HG02642 (cell line): Measurements from ENCODE around the gene CTAGE6.
A peak's percentile ranks its signal among the peaks of the same experiment; 100 is the strongest.
"Not testable (repeated sequence)": the region's sequence is repeated elsewhere in the genome, so short reads cannot be mapped to it uniquely, and the experiment has no call there.

ENCODE experiments used
- ATAC-seq: cut with Tn5 transposase; IDR thresholded peaks from one replicate; pipeline ENCODE4 v1.9.1; 2021; ENCODE audit warnings: mild to moderate bottlenecking; ENCODE audit not compliant: unreplicated experiment, poor library complexity

CTAGE6 gene, protein sequence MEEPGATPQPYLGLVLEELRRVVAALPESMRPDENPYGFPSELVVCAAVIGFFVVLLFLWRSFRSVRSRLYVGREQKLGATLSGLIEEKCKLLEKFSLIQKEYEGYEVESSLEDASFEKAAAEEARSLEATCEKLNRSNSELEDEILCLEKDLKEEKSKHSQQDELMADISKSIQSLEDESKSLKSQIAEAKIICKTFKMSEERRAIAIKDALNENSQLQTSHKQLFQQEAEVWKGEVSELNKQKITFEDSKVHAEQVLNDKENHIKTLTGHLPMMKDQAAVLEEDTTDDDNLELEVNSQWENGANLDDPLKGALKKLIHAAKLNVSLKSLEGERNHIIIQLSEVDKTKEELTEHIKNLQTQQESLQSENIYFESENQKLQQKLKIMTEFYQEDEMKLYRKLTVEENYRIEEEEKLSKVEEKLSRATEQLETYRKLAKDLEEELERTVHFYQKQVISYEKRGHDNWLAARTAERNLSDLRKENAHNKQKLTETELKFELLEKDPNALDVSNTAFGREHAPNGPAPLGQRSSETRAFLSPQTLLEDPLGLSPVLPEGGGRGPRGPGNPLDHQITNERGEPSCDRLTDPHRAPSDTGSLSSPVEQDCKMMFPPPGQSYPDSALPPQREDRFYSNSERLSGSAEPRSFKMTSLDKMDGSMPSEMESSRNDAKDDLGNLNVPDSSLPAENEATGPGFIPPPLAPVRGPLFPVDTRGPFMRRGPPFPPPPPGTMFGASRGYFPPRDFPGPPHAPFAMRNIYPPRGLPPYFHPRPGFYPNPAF

GRCh38 chr7:143757596-143757995 lies at the start of gene CTAGE6:
CTAGE6 (minus strand) TSS chr7:143757696; CDS start chr7:143757658, 38 bp downstream.
- ATAC-seq, result not testable (repeated sequence)

DNA sequence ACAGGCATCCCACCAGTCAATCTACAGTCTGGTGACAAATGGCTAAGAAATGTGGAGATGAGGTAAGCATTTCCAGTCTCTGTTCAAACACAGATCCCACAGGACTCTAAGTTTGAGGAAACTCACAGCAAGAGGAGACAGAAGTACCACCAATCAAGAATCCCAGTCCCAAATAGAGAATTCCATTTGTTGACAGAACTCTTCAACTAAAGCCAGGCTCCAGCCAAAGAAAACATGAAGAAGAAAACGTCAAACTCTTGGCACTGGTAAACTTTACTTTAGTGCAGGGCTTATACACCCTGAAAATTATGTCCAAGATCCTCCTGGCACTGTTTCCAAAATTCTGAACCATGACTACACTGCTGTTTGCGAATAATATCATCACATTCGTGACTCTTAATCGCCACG lies 49.2 kb upstream of the CTAGE6 start:
- not testable (repeated sequence) for ATAC-seq

GRCh38 chr7:143797896-143798290 lies 40.4 kb upstream of the CTAGE6 start:
- ATAC-seq, result not testable (repeated sequence)

DNA sequence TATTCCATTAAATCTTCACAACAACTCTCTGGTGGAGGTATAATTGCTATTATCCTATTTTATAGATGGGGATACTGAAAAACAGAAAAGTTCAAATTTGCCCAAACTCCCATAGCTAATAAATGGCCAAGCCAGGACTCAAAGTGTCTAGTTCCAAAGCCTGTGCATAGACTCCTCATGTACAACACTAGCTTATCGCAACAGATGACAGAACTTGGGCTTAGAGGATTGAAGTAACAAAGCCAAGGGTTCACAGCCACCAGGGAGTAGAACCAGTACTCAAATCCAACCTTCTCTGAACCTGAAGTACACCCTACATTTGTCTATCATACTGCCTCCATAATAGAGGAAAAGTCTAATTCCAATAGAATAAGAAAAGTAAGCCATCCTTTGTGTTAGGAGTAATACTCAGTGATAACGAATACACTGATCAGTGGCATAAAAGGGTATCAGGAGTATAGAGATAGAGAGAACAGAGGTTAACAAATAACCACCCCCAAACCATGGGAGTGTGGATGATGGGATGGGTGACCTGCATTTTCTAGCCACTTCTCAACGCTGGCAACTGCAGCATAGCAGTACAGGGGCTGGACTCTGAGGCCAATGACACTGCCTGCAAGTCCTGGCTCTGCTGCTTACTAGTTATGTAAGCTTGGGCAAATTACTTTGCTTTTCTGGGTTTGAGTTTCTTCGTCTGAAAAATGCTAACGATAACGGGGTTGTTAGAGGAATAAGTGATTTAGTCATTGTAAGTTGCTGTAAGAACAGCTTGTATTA lies 39.8 kb upstream of the CTAGE6 start:
- not testable (repeated sequence) for ATAC-seq

GRCh38 chr7:143795653-143796052 lies 38.2 kb upstream of the CTAGE6 start:
- not testable (repeated sequence) for ATAC-seq

DNA sequence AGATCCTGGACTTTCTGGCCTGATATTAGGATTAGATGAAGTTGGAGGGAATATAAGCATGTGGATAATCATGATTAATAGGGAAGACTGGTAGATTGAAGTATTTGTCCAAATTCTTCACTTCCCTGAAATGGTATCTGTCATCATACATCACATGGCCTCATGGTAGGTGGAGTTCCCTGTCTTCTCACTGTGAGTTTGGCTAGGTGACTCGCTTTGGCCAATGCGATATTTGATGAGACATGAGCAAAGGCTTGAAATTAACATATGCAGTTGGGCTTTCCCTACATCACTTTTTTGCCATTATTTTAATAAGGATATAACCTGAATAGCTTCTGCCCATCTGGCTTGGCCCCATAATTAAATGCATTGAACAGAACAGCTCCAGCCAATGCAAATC lies 35.1 kb upstream of the CTAGE6 start:
- not testable (repeated sequence) for ATAC-seq

GRCh38 chr7:143785415-143786182 lies 28.1 kb upstream of the CTAGE6 start:
- ATAC-seq, result not testable (repeated sequence)

- not testable (repeated sequence) for ATAC-seq
Observed at GRCh38 chr7:143779591-143779990, 22.1 kb upstream of the CTAGE6 start.

DNA sequence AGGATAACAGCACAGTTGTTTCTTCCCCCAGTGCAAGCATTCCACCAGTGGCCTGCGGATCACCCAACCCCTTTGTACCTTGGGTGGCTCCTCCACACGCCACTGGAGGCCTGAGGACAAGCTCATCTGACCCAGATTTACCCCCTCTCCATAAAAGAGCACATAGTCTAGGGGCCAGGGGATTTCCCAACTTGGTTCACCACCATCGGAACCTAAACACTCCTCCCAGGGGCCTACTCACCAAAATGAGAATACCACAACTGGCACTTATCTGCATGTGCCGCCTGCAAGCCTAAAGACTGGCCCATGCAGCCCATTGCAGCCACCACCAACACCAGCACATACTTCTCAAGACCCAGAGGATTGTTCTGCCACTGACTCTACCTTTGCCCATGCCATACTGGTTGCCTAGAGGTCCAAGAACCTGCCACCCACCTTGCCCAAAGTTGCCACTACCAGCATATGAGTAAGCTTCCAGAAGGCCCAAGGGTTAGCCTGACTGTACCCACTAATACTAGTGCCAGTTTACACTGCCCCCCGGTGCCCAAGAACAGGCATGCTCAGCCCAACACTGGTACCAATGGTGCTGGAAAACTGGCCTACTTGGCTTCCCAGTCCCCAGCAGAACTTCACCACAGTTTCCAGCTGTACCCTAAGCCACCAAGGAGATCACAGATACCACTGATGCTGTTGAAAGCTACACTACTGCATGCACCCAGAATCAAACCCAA lies 15.4 kb upstream of the CTAGE6 start:
- ATAC-seq, result not testable (repeated sequence)

DNA sequence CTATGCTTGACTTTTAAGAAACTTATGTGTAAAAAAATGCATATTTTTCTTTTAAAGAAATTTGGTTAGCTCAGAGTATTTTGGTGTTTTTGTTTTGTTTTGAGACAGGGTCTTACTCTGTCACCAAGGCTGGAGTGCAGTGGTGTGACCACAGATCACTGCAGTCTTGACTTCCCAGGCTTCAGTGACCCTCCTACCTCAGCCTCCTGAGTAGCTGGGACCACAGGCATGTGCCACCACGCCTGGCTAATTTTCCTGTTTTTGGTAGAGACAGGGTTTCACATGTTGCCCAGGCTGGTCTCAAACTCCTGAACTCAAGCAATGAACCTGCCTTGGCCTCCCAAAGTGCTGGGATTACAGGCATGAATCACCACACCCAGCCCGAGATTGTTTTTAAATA lies 10.0 kb upstream of the CTAGE6 start:
- ATAC-seq, result not testable (repeated sequence)

DNA sequence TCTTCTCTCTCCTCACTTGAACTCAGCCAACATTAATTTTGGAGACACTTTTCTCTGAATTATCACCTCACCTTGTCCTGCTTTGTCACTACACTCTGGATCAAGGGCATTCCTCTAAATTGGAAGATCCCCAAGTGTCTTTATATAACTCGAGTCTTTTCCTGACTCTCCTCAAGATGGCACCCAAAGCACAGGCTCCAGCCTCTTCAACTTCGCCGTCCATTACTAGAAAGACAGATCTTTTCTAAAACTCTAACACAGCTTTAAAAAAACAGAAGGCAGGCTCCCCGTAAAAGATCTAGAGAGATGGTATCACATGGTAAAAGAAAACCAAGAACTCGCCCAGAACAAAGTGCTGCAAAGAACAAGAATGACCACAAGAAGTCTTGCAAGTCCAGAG lies 8.2 kb upstream of the CTAGE6 start:
- not testable (repeated sequence) for ATAC-seq

- not testable (repeated sequence) for ATAC-seq
Observed at GRCh38 chr7:143763065-143763464, 5.6 kb upstream of the CTAGE6 start.

- not testable (repeated sequence) for ATAC-seq
Observed at GRCh38 chr7:143745340-143745739, 12.2 kb downstream of the CTAGE6 start.

- not testable (repeated sequence) for ATAC-seq
Observed at GRCh38 chr7:143737037-143737819, 20.3 kb downstream of the CTAGE6 start.

GRCh38 chr7:143735962-143736361 lies 21.5 kb downstream of the CTAGE6 start:
- no peak for ATAC-seq

DNA sequence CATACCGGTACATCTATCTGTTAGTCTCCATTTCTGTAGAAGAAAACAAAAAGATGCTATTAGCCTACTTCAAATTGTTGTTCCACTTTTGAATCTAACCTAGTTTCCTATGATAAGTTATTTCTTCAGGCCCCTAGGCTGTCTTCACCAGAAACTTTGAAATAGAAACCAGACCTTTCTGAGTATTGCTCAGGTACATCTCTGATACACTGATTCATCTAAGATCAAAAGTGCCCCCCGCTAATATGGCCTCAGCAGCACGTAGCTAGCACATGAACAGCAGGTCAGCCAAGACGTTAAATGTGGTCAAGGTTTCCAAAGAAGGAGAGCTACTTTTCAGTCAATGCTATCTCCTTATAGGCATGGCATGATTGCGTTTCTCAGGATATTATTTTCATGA lies 23.6 kb downstream of the CTAGE6 start:
- ATAC-seq, result no peak

DNA sequence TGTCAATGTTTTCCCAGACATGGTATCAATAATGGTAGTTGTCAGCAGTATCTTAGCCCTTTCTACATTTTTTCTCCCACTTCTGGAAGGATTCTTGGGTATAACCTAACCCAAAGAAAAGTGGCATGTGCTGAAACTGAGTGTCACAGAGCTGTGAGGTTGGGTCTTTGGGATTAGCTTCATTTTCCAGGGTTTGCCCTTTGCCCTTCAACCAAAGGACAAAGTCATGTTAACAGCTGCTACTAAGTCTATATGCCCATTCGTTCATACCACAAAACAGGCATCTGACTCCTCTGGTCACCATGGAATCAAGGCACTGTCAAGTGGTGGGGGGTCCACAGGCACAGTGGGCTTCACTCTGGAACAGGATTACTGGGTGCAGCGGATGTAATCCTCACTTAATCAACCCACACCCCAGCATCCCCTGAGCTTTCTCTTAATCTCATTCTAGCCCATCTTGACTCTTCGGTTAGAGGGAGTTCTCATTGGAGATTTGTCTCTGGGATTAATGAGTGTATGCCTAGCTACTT lies 29.1 kb downstream of the CTAGE6 start:
- no peak for ATAC-seq

- peak; percentile 80 for ATAC-seq
Observed at GRCh38 chr7:143727561-143727960, 29.9 kb downstream of the CTAGE6 start.
